HCT116 (cell line): ENCODE results near the gene SOWAHC. TPM values are rescaled to one million over a fixed set of nuclear protein-coding genes. Genes with fewer than 3 reads are reported as not detected.

Experiments
- ATAC-seq: fragments of 200-7000 bp; cut with Tn5 transposase; 2 replicates; pipeline ENCODE4 v1.9.1; 2020; ENCODE audit warnings: mild to moderate bottlenecking, moderate library complexity
- BruUV-seq: library from RNA; stranded (reverse); fragments of 400-500 nt; replicated peaks from 2 replicates; lab custom pipeline; 2021; lab: Mats Ljungman, UMichigan
- CTCF ChIA-PET: fragments of 300-600 bp; sonication (Branson Sonifier 250); formaldehyde crosslinking; loops from one replicate; lab custom pipeline; 2021; ENCODE audit warnings: antibody characterized with exemption; lab: Charles Lee
- POLR2A ChIA-PET: fragments of 300-600, 350-600 bp; sonication (Branson Sonifier 250); formaldehyde crosslinking; loops from one replicate; lab custom pipeline; 2021; ENCODE audit warnings: antibody characterized with exemption; lab: Charles Lee
- RAD21 ChIA-PET, 2 experiments: fragments of 300-600 bp; sonication (Branson Sonifier 250); formaldehyde crosslinking; loops; one replicate each; lab custom pipeline; 2023; ENCODE audit warnings: low total read pairs in 2 of 2; ENCODE audit not compliant: uncharacterized antibody in 2 of 2, unreplicated experiment in 2 of 2, low non-redundant PET in 1 of 2; lab: Charles Lee
- DNase-seq: peaks from one replicate; pipeline ENCODE4 v3.0.0-alpha.2; 2010; ENCODE audit warnings: low read depth, low spot score
- H2AFZ ChIP-seq: fragments of 200-600 bp; shearing (Covaris generic), sonication (generic); 2 replicates; pipeline ENCODE4 v1.6.1; 2017; ENCODE audit warnings: low read depth, mixed run types, mixed read lengths, antibody characterized with exemption, low read length; ENCODE audit not compliant: poor library complexity, severe bottlenecking
- H3K27ac ChIP-seq: 2 replicates; pipeline ENCODE4 v1.5.1; 2012; ENCODE audit warnings: low read depth, low read length
- H3K27me3 ChIP-seq: fragments of 200-600 bp; sonication (generic); 2 replicates; pipeline ENCODE4 v1.6.1; 2016; ENCODE audit warnings: mixed run types, low read length, mixed read lengths; ENCODE audit not compliant: insufficient read depth
- H3K36me3 ChIP-seq, 2 experiments: fragments of 200-500 bp in 1 of 2; fragments of 200-600 bp in 1 of 2; sonication (Bioruptor generic) in 1 of 2; sonication (generic) in 1 of 2; 2 replicates each; pipeline versions ENCODE4 v1.5.1 to v1.6.1; 2014 to 2016; ENCODE audit warnings: low read length in 2 of 2, inconsistent platforms in 1 of 2, mixed read lengths in 1 of 2, mixed run types in 1 of 2; ENCODE audit not compliant: insufficient read depth in 2 of 2, control insufficient read depth in 1 of 2
- H3K4me1 ChIP-seq, 2 experiments: fragments of 200-600 bp in 1 of 2; sonication (generic) in 1 of 2; 2 replicates each; pipeline versions ENCODE4 v1.5.1 to v1.6.1; 2012 to 2017; ENCODE audit warnings: low read length in 2 of 2, inconsistent platforms in 1 of 2, mild to moderate bottlenecking in 1 of 2, mixed read lengths in 1 of 2, mixed run types in 1 of 2, moderate library complexity in 1 of 2; ENCODE audit not compliant: insufficient read depth in 2 of 2, control insufficient read depth in 1 of 2
- H3K4me2 ChIP-seq: fragments of 200-600 bp; sonication (generic); 2 replicates; pipeline ENCODE4 v1.6.1; 2017; ENCODE audit warnings: mixed run types, low read length, mixed read lengths
- H3K4me3 ChIP-seq, 2 experiments: fragments of 200-600 bp in 1 of 2; sonication (generic) in 1 of 2; replicated peaks in 1 of 2; 2 replicates each; pipeline ENCODE4 v1.5.1; 2011 to 2016; ENCODE audit warnings: low read length in 2 of 2, control low read depth in 1 of 2, low read depth in 1 of 2, mild to moderate bottlenecking in 1 of 2, mixed read lengths in 1 of 2, mixed run types in 1 of 2
- H3K79me2 ChIP-seq: fragments of 200-600 bp; sonication (generic); 2 replicates; pipeline ENCODE4 v1.6.1; 2017; ENCODE audit warnings: mild to moderate bottlenecking, mixed run types, low read length, moderate library complexity, mixed read lengths; ENCODE audit not compliant: insufficient read depth
- H3K9ac ChIP-seq: fragments of 200-600 bp; sonication (generic); 2 replicates; pipeline ENCODE4 v1.6.1; 2016; ENCODE audit warnings: low read length, mixed read lengths
- H3K9me2 ChIP-seq: fragments of 200-600 bp; sonication (generic), shearing (Covaris generic); 2 replicates; pipeline ENCODE4 v1.6.1; 2017; ENCODE audit warnings: mixed run types, mild to moderate bottlenecking, moderate library complexity; ENCODE audit not compliant: insufficient read depth
- H3K9me3 ChIP-seq, 2 experiments: fragments of 200-500 bp in 1 of 2; fragments of 200-600 bp in 1 of 2; sonication (Bioruptor generic) in 1 of 2; sonication (generic) in 1 of 2; 2 replicates each; pipeline ENCODE4 v1.6.1; 2014 to 2017; ENCODE audit warnings: low read length in 2 of 2, mixed read lengths in 2 of 2, inconsistent platforms in 1 of 2, low read depth in 1 of 2, mild to moderate bottlenecking in 1 of 2, mixed run types in 1 of 2, moderate library complexity in 1 of 2; ENCODE audit not compliant: control insufficient read depth in 1 of 2, insufficient read depth in 1 of 2
- H4K20me1 ChIP-seq: fragments of 200-600 bp; sonication (generic), shearing (Covaris generic); 2 replicates; pipeline ENCODE4 v1.6.1; 2017; ENCODE audit warnings: mixed run types, mild to moderate bottlenecking, moderate library complexity; ENCODE audit not compliant: insufficient read depth
- CBX3 ChIP-seq: IDR thresholded peaks from 2 replicates; pipeline ENCODE4 v1.6.1; 2012; ENCODE audit warnings: low read depth
- ELF1 ChIP-seq: IDR thresholded peaks from 2 replicates; pipeline ENCODE4 v1.6.1; 2012; ENCODE audit warnings: low read depth, borderline replicate concordance
- EZH2phosphoT487 ChIP-seq: fragments of 200-600 bp; IDR thresholded peaks from 2 replicates; pipeline ENCODE4 v1.6.1; 2018; ENCODE audit warnings: antibody characterized with exemption, borderline replicate concordance
- FOSL1 ChIP-seq: IDR thresholded peaks from 2 replicates; pipeline ENCODE4 v1.6.1; 2012; ENCODE audit warnings: low read depth
- JUND ChIP-seq: IDR thresholded peaks from 2 replicates; pipeline ENCODE4 v1.6.1; 2012
- POLR2A ChIP-seq: IDR thresholded peaks from 2 replicates; pipeline ENCODE4 v1.7.0; 2011; ENCODE audit warnings: borderline replicate concordance; ENCODE audit not compliant: insufficient read depth, insufficient read length; ENCODE audit errors: extremely low read depth
- POLR2AphosphoS5 ChIP-seq: IDR thresholded peaks from 2 replicates; pipeline ENCODE4 v1.6.1; 2011; ENCODE audit warnings: mild to moderate bottlenecking, low read depth, low read length, moderate library complexity
- RAD21 ChIP-seq: IDR thresholded peaks from 2 replicates; pipeline ENCODE4 v1.6.1; 2012; ENCODE audit warnings: low read depth, mild to moderate bottlenecking
- REST ChIP-seq: IDR thresholded peaks from 2 replicates; pipeline ENCODE4 v1.6.1; 2012; ENCODE audit warnings: low read depth
- SIN3A ChIP-seq: IDR thresholded peaks from 2 replicates; pipeline ENCODE4 v1.6.1; 2012; ENCODE audit warnings: low read depth
- SRF ChIP-seq: IDR thresholded peaks from 2 replicates; pipeline ENCODE4 v1.6.1; 2012; ENCODE audit warnings: low read depth
- TCF7L2 ChIP-seq: IDR thresholded peaks from 2 replicates; pipeline ENCODE4 v1.7.0; 2011; ENCODE audit warnings: borderline replicate concordance, inconsistent platforms; ENCODE audit not compliant: insufficient read depth, insufficient read length; ENCODE audit errors: extremely low read depth
- YY1 ChIP-seq: IDR thresholded peaks from 2 replicates; pipeline ENCODE4 v1.6.1; 2011; ENCODE audit warnings: low read length, low read depth, moderate library complexity, mild to moderate bottlenecking; ENCODE audit not compliant: insufficient replicate concordance; ENCODE audit errors: extremely low read depth
- intact Hi-C: fragments of 100-400 bp; cut with micrococcal nuclease; formaldehyde crosslinking; loops from 2 replicates; pipeline ENCODE4 v1.10.0; 2022
- total RNA-seq: library from RNA; stranded (reverse); gene quantifications from one replicate; pipeline ENCODE4 v1.2.1, GENCODE V29; 2021; ENCODE audit not compliant: unreplicated experiment
- TF ChIP-seq, protein P1 (sequence below): IDR thresholded peaks from 2 replicates; pipeline ENCODE4 v1.6.1; 2012
- TF ChIP-seq, protein P2 (sequence below): IDR thresholded peaks from 2 replicates; pipeline ENCODE4 v1.6.1; 2012

Gene SOWAHC
- total RNA-seq, 1 experiment from 2014 or later, result 16.6 TPM

GRCh38 chr2:109636317-109636716 is 22.2 kb downstream of the SOWAHC start:
- ChIA-PET RAD21 (no interaction called here), CTCF (no interaction called here), POLR2A (no interaction called here)
- ATAC-seq (no peak), DNase-seq (no peak)
- no TSS peak for BruUV-seq
- no peaks in the 10 kb centered on the region for H3K79me2 ChIP-seq
- H3K9me3 ChIP-seq, result no peaks in the 10 kb centered on the region
- peaks cover 0 to 9% of the 10 kb centered on the region in 2 experiments; a peak in 1 of 4 replicates for H3K4me1 ChIP-seq
- no peak overlapping the region for H3K9ac ChIP-seq
- H3K36me3 ChIP-seq, result no peaks in the 10 kb centered on the region
- intact Hi-C loops, result no loop called here
- H3K4me3 ChIP-seq, result no peak overlapping the region
- no peak overlapping the region for H3K4me2 ChIP-seq
- H3K9me2 ChIP-seq, result no peaks in the 10 kb centered on the region
- H3K27me3 ChIP-seq, result no peaks in the 10 kb centered on the region
- TF ChIP-seq YY1, result no peak
- TF ChIP-seq POLR2AphosphoS5, result no peak
- no peak for TF ChIP-seq EZH2phosphoT487
- no peak for TF ChIP-seq POLR2A
- TF ChIP-seq JUND, result no peak
- TF ChIP-seq SIN3A, result no peak
- no peak for TF ChIP-seq RAD21
- TF ChIP-seq SRF, result no peak
- TF ChIP-seq TCF7L2, result no peak
- TF ChIP-seq, protein P1, sequence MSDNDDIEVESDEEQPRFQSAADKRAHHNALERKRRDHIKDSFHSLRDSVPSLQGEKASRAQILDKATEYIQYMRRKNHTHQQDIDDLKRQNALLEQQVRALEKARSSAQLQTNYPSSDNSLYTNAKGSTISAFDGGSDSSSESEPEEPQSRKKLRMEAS, result no peak
- TF ChIP-seq CBX3, result no peak
- TF ChIP-seq FOSL1, result no peak
- TF ChIP-seq, protein P2, sequence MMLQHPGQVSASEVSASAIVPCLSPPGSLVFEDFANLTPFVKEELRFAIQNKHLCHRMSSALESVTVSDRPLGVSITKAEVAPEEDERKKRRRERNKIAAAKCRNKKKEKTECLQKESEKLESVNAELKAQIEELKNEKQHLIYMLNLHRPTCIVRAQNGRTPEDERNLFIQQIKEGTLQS, result no peak
- TF ChIP-seq REST, result no peak
- no peak for TF ChIP-seq ELF1
- no peaks in the 10 kb centered on the region for H4K20me1 ChIP-seq
- H3K27ac ChIP-seq, result no peak overlapping the region
- H2AFZ ChIP-seq, result no peak overlapping the region
